ENCODE data around the gene TEN1. TPM values are rescaled to one million over a fixed set of nuclear protein-coding genes. Genes with fewer than 3 reads are reported as not detected.

Gene TEN1
- total RNA-seq, 2 experiments from 2014 or later, result 9.7 to 12.2 TPM

DNA sequence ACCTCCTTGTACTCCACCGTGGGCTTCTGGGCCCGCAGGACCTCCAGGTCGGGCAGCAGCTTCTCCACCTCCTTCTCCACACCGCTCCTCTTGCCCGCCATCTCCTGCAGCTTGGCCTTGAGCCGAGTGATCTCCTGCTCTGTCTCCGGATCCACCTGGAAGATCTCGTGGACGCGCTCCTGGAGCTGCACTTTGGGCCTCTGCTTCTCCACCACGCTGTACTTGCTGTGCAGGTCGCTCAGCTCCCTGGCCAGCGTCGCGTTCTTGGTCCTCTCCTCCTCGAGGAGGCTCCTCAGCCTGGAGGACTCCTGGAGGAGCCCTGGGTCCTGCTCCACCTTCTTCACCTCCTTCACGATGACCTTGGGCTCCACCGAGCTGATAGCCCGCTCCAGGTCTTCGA, 30.4 kb downstream of the TEN1 start:
- H3K27ac Mint-ChIP-seq, result no peak overlapping the region
- CTCF ChIA-PET, result interaction anchor here (0.5 to 11.7 kb wide), 7 partner anchors 9 to 388 kb away, joined by 3 to 124 read pairs (median 4); partner anchors contain the start of genes CDK3 and MRPL38
- H3K27me3 Mint-ChIP-seq (ENCODE audit: low read depth), result no peaks in the 10 kb centered on the region
- H3K4me1 Mint-ChIP-seq (ENCODE audit: low read depth), result peaks cover 5% of the 10 kb centered on the region
- no peak for DNase-seq
- no peaks in the 10 kb centered on the region for H3K36me3 Mint-ChIP-seq (ENCODE audit: low read depth)
- intact Hi-C loops (cut with micrococcal nuclease), result loop anchor here (10.0 kb wide), 1 partner anchor 255 kb away; no protein-coding TSS in a partner anchor
- H3K9me3 Mint-ChIP-seq, result no peaks in the 10 kb centered on the region
- H3K4me3 Mint-ChIP-seq, result no peak overlapping the region

DNA sequence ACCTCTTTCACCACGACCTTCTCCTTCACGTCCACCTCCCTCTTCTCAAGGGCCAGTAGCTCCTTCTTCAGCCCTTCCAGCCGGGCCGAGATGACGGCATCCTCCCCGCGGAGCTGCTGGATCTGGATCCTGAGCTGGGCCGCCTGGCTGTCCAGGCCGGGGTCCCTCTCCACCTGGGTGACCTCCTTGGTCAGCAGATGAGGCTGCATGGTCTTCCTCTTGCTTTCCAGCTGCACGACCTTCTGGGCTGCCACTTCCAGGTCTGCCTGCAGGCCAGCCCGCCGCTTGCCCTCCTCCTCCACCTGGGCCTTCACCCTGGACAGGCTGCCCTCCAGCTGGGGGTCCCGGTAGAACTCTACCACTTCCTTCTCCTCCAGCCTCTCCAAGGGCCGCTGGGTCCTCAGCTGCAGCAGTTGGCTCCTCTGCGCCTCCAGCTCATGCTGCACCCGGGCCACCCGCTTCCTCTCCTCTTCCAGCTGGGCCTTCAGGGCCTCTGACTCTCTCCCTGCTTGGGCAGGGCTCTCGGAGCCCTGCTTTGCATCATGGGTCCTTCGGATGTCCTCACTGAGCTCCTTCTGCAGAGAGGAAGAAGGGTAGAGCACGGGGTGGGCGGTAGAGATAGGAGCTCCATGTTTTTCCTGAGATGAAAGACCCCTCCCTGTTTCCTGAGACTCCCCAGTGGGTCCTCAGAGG, 31.1 kb downstream of the TEN1 start:
- peaks cover 5% of the 10 kb centered on the region for H3K4me1 Mint-ChIP-seq (ENCODE audit: low read depth)
- CTCF ChIA-PET, result interaction anchor here (0.5 to 11.7 kb wide), 7 partner anchors 9 to 388 kb away, joined by 3 to 124 read pairs (median 4); partner anchors contain the start of genes CDK3 and MRPL38
- H3K36me3 Mint-ChIP-seq (ENCODE audit: low read depth), result no peaks in the 10 kb centered on the region
- intact Hi-C loops (cut with micrococcal nuclease), result loop anchor here (10.0 kb wide), 1 partner anchor 255 kb away; no protein-coding TSS in a partner anchor
- H3K4me3 Mint-ChIP-seq, result no peak overlapping the region
- H3K27me3 Mint-ChIP-seq (ENCODE audit: low read depth), result no peaks in the 10 kb centered on the region
- H3K9me3 Mint-ChIP-seq, result no peaks in the 10 kb centered on the region
- DNase-seq, result no peak
- no peak overlapping the region for H3K27ac Mint-ChIP-seq

DNA sequence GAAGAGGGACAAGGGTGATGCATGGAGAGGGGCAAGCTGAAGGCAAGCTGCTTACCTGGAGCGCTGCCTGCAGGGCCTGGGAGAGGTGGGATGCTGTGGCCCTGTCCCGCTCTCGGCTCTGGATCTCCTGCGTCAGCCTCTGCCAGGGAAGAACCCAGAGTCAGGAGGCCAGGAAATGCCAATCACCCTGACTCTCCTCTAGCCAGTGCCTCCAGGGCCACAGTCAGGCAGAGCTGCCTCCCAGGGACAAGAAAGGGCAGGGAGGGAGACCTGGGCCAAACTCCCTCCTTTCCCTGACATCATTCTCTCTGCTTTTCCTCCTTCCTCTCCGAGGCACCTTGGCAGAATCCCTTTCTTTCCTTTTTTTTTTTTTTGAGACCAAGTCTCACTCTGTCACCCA, 32.9 kb downstream of the TEN1 start:
- no peaks in the 10 kb centered on the region for H3K9me3 Mint-ChIP-seq
- H3K27ac Mint-ChIP-seq, result no peak overlapping the region
- CTCF ChIA-PET, result interaction anchor here (1.2 to 11.7 kb wide), 2 partner anchors 11 to 385 kb away, joined by 4 to 124 read pairs; partner anchors contain the start of gene CDK3
- intact Hi-C loops (cut with micrococcal nuclease), result no loop called here
- peaks cover 5% of the 10 kb centered on the region for H3K4me1 Mint-ChIP-seq (ENCODE audit: low read depth)
- H3K36me3 Mint-ChIP-seq (ENCODE audit: low read depth), result no peaks in the 10 kb centered on the region
- no peaks in the 10 kb centered on the region for H3K27me3 Mint-ChIP-seq (ENCODE audit: low read depth)
- no peak overlapping the region for H3K4me3 Mint-ChIP-seq
- no peak for DNase-seq

DNA sequence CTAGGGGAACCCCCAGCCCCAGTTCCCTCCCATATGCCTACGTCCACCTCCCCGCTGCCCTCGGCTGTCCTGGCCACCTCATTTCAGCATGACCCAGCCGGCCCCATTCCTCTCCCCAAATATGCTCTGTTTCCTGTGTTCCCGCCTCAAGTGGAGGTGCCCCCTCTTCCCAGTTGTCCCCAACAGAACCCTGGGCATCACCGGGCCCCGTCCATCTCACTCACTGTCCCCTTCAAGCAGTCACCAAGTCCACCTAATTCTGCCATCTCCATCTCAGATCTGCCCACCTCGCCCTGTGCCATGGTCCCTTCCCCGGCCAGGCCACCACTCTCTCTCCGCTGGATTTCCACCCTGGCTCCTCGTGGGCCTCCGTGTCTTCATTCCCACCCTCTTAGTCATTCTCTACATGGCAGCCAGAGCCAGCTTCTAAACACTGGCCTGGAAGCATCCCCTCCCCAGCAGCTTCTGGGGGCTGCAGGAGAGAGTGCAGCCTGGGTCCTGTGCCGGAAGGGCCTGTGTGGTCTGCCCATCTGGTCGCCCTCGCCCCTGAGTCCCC, 34.4 kb downstream of the TEN1 start:
- H3K27ac Mint-ChIP-seq, result no peak overlapping the region
- CTCF ChIA-PET, result interaction anchor here (0.6 to 11.7 kb wide), 49 partner anchors 10 to 385 kb away, joined by 3 to 124 read pairs (median 5); partner anchors contain the start of genes CDK3, EVPL, EXOC7 and FOXJ1
- no peaks in the 10 kb centered on the region for H3K36me3 Mint-ChIP-seq (ENCODE audit: low read depth)
- no peaks in the 10 kb centered on the region for H3K9me3 Mint-ChIP-seq
- DNase-seq, result no peak
- peaks cover 5% of the 10 kb centered on the region for H3K4me1 Mint-ChIP-seq (ENCODE audit: low read depth)
- no peak overlapping the region for H3K4me3 Mint-ChIP-seq
- intact Hi-C loops (cut with micrococcal nuclease), result no loop called here
- H3K27me3 Mint-ChIP-seq (ENCODE audit: low read depth), result no peaks in the 10 kb centered on the region

DNA sequence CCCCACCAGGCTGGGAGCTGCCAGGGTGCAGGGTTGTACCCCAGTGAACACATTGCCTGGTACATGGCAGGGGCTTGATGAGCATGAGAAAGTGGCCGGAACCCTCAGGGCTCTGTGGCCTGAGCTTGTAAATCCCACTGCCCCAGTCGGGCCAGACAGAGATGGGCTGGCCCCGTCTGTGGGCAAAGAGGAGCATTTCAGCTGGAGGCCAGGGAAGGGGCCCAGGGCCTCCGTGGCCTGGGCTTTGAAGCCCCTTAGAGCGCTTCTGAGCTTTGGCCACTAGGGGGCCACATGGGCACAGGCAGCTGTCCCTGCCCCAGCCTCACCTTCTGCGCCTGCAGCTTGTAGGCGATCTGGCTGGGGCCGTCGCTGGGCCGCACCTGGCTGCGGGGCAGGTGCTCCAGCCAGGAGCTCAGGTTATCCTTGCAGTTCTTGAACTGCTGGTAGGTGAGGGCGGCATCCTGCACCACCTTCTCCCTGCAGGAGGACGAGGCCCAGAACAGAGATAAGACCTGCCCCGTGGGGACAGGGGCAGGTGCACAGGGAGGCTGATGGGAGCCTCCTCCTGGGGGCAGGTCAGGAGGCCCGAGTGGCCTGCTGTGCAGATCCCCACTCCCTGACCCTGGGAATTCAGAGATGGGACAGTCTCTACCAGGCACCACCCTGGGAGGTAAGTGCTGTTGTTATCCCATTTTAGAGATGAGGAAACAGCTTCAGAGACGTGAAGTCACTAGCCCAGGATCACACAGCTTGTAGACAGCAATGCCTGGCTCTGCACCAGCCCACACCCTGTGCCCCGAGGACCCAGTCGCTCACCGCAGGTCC, 35.3 kb downstream of the TEN1 start:
- no peaks in the 10 kb centered on the region for H3K9me3 Mint-ChIP-seq
- H3K36me3 Mint-ChIP-seq (ENCODE audit: low read depth), result no peaks in the 10 kb centered on the region
- H3K4me3 Mint-ChIP-seq, result no peak overlapping the region
- H3K27ac Mint-ChIP-seq, result no peak overlapping the region
- intact Hi-C loops (cut with micrococcal nuclease), result loop anchor here (1.0 kb wide), 5 partner anchors 61 to 285 kb away; partner anchors contain the start of gene EXOC7
- peaks cover 5% of the 10 kb centered on the region for H3K4me1 Mint-ChIP-seq (ENCODE audit: low read depth)
- no peaks in the 10 kb centered on the region for H3K27me3 Mint-ChIP-seq (ENCODE audit: low read depth)
- CTCF ChIA-PET, result interaction anchor here (0.5 to 11.7 kb wide), 63 partner anchors 9 to 509 kb away, joined by 3 to 124 read pairs (median 4); partner anchors contain the start of genes CDK3, EVPL, EXOC7 and FOXJ1
- DNase-seq, result peak; percentile 84

DNA sequence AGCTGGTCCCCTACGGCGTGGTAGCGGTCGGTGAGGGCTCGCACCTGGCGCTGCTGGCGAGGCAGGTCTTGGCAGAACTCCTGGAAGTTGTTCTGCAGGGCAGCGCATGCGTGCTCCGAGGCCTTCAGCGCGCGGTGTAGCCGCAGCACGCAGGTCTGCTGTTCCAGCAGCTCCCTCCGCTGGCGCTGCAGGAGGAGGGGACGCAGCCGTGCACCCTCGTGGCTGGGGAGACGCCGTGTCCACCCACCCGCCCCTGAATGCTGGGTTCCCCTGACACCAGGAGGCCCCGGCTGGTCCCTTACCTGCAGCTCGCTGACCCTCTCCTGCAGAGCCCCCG, 35.9 kb downstream of the TEN1 start:
- no peak for DNase-seq
- Mint-ChIP-seq H3K4me1 (ENCODE audit: low read depth) (peaks cover 5% of the 10 kb centered on the region), H3K36me3 (ENCODE audit: low read depth) (no peaks in the 10 kb centered on the region), H3K4me3 (no peak overlapping the region), H3K27ac (no peak overlapping the region), H3K9me3 (no peaks in the 10 kb centered on the region), H3K27me3 (ENCODE audit: low read depth) (no peaks in the 10 kb centered on the region)
- intact Hi-C loops (cut with micrococcal nuclease), result loop anchor here (1.0 kb wide), 5 partner anchors 60 to 284 kb away; partner anchors contain the start of gene EXOC7
- CTCF ChIA-PET, result interaction anchor here (0.7 to 11.7 kb wide), 44 partner anchors 13 to 508 kb away, joined by 3 to 124 read pairs (median 5); partner anchors contain the start of genes CDK3, EVPL, EXOC7 and FOXJ1

DNA sequence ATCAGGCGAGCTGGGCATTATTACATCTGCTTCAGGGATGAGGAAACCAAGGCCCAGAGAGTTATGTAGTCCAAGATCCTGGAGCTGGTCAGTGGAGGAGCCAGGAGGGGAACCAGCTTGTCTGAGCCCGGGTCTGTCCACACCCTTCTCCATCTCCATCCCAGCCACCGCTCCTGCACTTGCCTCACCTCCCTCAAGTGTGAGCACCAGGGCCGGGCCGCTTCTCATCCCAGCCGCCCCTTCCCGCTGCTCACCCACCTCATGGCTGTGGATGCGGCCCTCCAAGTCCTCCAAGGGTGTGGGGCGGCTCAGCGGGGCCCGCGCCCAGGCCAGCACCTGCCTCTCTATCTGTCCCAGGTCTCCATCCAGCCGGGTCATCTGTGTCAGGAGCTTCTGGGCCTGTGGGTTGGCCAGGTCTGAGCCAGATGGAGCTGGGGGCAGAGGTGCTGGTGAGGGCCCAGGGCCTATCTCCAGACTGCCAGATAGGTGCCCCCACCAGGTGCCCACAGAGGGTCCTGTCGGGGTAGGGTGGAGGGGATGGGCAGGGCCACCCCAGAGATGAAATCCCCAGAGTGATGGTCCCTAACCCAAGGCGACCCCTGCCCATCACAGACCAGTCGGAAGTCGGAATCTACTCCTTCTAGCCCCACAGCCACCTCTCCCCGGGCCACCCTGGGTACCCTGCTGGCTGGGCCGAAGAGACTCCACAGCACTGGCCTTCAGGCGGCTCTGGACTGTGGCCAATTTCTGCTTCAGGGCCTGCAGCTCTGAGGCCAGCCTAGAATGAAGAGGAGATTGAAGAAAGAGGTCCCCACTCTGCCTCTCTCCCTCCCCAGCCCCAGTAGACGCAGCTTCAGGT, 38.7 kb downstream of the TEN1 start:
- intact Hi-C loops (cut with micrococcal nuclease), result no loop called here

DNA sequence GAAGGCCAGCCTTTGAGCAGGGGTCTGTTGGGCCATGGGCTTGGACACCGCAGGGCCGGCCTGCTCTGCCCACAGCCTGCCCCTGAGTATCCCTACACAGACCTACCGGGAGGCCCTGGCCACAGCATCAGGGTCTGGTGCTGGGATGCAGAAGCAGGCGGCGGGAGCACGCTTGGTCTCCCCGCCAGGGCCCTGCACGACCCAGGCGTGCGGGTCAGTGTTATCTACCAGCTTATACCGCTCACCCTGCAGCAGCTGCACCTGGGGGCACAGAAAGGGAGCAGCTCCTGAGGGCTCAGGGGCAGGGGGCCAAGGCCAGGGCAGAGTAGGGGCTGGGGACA, 39.3 kb downstream of the TEN1 start:
- intact Hi-C loops (cut with micrococcal nuclease), result no loop called here
- H3K4me3 Mint-ChIP-seq, result no peak overlapping the region
- no peaks in the 10 kb centered on the region for H3K27me3 Mint-ChIP-seq (ENCODE audit: low read depth)
- no peak overlapping the region for H3K27ac Mint-ChIP-seq
- CTCF ChIA-PET, result interaction anchor here (5.6 to 11.7 kb wide), 2 partner anchors 17 to 280 kb away, joined by 31 to 124 read pairs; partner anchors contain the start of gene CDK3
- no peak for DNase-seq
- no peaks in the 10 kb centered on the region for H3K9me3 Mint-ChIP-seq
- peaks cover 5% of the 10 kb centered on the region for H3K4me1 Mint-ChIP-seq (ENCODE audit: low read depth)
- H3K36me3 Mint-ChIP-seq (ENCODE audit: low read depth), result no peaks in the 10 kb centered on the region

More for the DNA sequence above, 38.7 kb downstream of the TEN1 start:
- H3K4me1 Mint-ChIP-seq (ENCODE audit: low read depth), result peaks cover 5% of the 10 kb centered on the region
- CTCF ChIA-PET, result interaction anchor here (1.0 to 11.7 kb wide), 5 partner anchors 11 to 281 kb away, joined by 3 to 124 read pairs (median 5); partner anchors contain the start of gene CDK3
- H3K4me3 Mint-ChIP-seq, result no peak overlapping the region
- no peaks in the 10 kb centered on the region for H3K9me3 Mint-ChIP-seq
- no peaks in the 10 kb centered on the region for H3K36me3 Mint-ChIP-seq (ENCODE audit: low read depth)
- no peaks in the 10 kb centered on the region for H3K27me3 Mint-ChIP-seq (ENCODE audit: low read depth)
- DNase-seq, result no peak
- H3K27ac Mint-ChIP-seq, result no peak overlapping the region

DNA sequence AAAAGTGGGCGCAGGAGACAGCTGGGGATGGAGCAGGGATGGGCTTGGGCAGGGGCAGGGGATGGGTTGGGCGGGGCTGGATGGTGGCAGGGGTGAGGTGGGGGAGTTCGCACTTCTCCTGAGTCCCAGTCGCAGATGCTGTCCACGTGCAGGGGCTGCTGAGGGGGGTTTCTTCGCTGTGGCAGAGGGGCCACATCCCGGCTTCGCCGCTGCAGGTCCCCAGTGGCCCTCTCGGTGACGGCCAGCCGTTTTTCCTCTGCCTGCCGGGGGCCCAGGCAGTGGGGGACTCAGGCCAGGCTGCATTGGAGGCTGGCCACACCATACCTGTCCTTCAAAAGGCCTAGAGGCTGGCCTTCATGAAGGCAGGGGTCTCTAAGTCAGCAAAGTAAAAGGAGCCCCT, 39.8 kb downstream of the TEN1 start:
- Mint-ChIP-seq H3K27ac (no peak overlapping the region), H3K9me3 (no peaks in the 10 kb centered on the region), H3K27me3 (ENCODE audit: low read depth) (no peaks in the 10 kb centered on the region), H3K36me3 (ENCODE audit: low read depth) (no peaks in the 10 kb centered on the region), H3K4me3 (no peak overlapping the region), H3K4me1 (ENCODE audit: low read depth) (peaks cover 5% of the 10 kb centered on the region)
- intact Hi-C loops (cut with micrococcal nuclease), result no loop called here
- DNase-seq, result no peak
- CTCF ChIA-PET, result interaction anchor here (0.6 to 11.7 kb wide), 5 partner anchors 14 to 278 kb away, joined by 3 to 124 read pairs (median 7); partner anchors contain the start of genes CDK3 and MRPL38

DNA sequence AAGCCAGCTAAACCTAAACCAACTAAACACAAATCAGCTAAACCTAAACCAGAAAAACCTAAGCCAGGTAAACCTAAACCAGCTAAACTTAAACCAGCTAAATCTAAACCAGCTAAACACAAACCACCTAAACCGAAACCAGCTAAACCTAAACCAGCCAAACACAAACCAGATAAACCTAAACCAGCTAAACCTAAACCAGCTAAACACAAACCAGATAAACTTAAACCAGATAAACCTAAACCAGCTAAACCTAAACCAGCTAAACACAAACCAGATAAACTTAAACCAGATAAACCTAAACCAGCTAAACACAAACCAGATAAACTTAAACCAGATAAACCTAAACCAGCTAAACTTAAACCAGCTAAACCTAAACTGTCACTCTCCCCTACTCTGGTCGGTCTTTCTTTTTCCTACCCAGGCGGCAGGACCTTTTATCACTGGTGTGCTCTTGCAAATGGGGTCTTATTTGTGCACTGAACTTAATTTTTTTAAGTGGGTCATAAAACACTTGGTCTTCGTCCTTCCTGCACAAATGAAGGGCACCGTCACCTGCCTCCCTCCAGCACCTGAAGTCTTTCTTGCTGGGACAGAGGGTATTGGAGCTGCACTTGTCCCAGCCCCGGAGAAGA, 40.9 kb downstream of the TEN1 start:
- no peak overlapping the region for H3K4me3 Mint-ChIP-seq
- no peak for DNase-seq
- H3K9me3 Mint-ChIP-seq, result no peaks in the 10 kb centered on the region
- H3K27ac Mint-ChIP-seq, result no peak overlapping the region
- CTCF ChIA-PET, result interaction anchor here (1.3 to 3.4 kb wide), 6 partner anchors 11 to 277 kb away, joined by 3 to 23 read pairs (median 4); partner anchors contain the start of gene MRPL38
- no peaks in the 10 kb centered on the region for H3K36me3 Mint-ChIP-seq (ENCODE audit: low read depth)
- intact Hi-C loops (cut with micrococcal nuclease), result no loop called here
- no peaks in the 10 kb centered on the region for H3K27me3 Mint-ChIP-seq (ENCODE audit: low read depth)
- no peaks in the 10 kb centered on the region for H3K4me1 Mint-ChIP-seq (ENCODE audit: low read depth)

DNA sequence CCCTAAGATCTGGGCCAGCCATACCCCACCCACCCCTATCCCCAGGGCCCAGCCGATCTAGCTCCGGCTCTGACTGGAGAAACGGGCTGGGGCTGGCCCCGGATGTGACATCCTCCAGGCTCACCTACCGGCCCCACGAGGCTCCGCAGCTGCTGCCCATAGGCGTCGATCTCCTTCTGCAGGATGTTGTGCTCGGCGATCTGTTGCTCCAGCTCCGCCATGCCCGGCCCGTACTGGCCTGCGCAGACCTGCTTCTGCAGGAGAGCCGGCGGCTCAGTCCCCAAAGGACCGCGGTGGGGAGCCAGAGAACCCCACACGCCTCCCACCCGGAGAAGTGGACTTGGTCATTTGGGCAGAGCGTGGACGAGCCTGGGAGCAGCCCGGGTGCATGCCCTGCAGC, 43.2 kb downstream of the TEN1 start:
- intact Hi-C loops (cut with micrococcal nuclease), result no loop called here
- no peaks in the 10 kb centered on the region for H3K27me3 Mint-ChIP-seq (ENCODE audit: low read depth)
- no peak overlapping the region for H3K4me3 Mint-ChIP-seq
- H3K36me3 Mint-ChIP-seq (ENCODE audit: low read depth), result no peaks in the 10 kb centered on the region
- no peak overlapping the region for H3K27ac Mint-ChIP-seq
- CTCF ChIA-PET, result no interaction called here
- H3K4me1 Mint-ChIP-seq (ENCODE audit: low read depth), result peaks cover under 1% of the 10 kb centered on the region
- DNase-seq, result no peak
- no peaks in the 10 kb centered on the region for H3K9me3 Mint-ChIP-seq

Measured in activated naive CD4-positive, alpha-beta T cell treated with anti-CD3 and anti-CD28 coated beads for 36 hours (primary cell).